ENCODE results near the gene SATB1. TPM values are rescaled to one million over a fixed set of nuclear protein-coding genes. Genes with fewer than 3 reads are reported as not detected.

SATB1 gene
- total RNA-seq, 1 experiment from 2014 or later, result 2.7 TPM

DNA sequence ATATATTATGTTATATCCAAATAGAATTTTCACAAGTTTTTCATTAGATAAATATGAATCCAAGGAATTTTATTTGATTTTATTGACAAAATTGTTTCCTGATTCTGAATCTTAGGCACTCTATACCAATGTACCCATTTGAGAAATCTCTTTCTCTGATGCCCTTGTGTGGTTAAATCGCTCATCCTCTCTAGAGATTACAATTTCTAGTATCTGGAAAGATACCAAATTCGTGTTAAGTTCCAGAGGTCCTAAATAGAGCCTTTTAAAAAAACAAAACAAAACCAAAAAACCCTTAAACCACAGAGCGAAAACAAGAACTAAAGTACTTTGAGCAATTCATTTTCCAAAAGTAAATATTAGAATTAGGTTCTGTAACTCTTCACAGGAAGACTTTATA lies 20.0 kb downstream of the SATB1 start:
- no peak overlapping the region for H3K4me3 ChIP-seq (replicated peaks in 1 of 2; ENCODE audit: low read depth in 1 of 2, low read length in 2 of 2)
- H2AFZ ChIP-seq (ENCODE audit: low read depth, low read length, poor library complexity, severe bottlenecking), result no peak overlapping the region
- peaks cover 24% of the 10 kb centered on the region; the same call in 1 of the 2 replicates for H3K27me3 ChIP-seq (ENCODE audit: insufficient read depth, low read length)
- TF ChIP-seq, protein P1, sequence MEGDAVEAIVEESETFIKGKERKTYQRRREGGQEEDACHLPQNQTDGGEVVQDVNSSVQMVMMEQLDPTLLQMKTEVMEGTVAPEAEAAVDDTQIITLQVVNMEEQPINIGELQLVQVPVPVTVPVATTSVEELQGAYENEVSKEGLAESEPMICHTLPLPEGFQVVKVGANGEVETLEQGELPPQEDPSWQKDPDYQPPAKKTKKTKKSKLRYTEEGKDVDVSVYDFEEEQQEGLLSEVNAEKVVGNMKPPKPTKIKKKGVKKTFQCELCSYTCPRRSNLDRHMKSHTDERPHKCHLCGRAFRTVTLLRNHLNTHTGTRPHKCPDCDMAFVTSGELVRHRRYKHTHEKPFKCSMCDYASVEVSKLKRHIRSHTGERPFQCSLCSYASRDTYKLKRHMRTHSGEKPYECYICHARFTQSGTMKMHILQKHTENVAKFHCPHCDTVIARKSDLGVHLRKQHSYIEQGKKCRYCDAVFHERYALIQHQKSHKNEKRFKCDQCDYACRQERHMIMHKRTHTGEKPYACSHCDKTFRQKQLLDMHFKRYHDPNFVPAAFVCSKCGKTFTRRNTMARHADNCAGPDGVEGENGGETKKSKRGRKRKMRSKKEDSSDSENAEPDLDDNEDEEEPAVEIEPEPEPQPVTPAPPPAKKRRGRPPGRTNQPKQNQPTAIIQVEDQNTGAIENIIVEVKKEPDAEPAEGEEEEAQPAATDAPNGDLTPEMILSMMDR (IDR thresholded peaks at IDR 0.05 in 2 of 3, conservative IDR thresholded peaks at IDR 0.05 in 1 of 3; ENCODE audit: borderline replicate concordance in 1 of 3, insufficient read depth in 1 of 3, low read depth in 2 of 3, low read length in 2 of 3), result no peak
- no peak for TF ChIP-seq EZH2phosphoT487 (IDR thresholded peaks at IDR 0.05; ENCODE audit: borderline replicate concordance)
- no peak for TF ChIP-seq POLR2A (IDR thresholded peaks at IDR 0.05; ENCODE audit: borderline replicate concordance, extremely low read depth, insufficient read depth, insufficient read length)
- TF ChIP-seq ZFX (IDR thresholded peaks at IDR 0.05), result no peak
- no peak for TF ChIP-seq RAD21 (IDR thresholded peaks at IDR 0.05; ENCODE audit: low read depth)
- TF ChIP-seq EZH2 (IDR thresholded peaks at IDR 0.05), result no peak
- no peak for TF ChIP-seq SP1 (IDR thresholded peaks at IDR 0.05; ENCODE audit: low read depth)
- TF ChIP-seq CEBPB (IDR thresholded peaks at IDR 0.05; ENCODE audit: low read depth), result no peak
- TF ChIP-seq, protein P2, sequence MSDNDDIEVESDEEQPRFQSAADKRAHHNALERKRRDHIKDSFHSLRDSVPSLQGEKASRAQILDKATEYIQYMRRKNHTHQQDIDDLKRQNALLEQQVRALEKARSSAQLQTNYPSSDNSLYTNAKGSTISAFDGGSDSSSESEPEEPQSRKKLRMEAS (IDR thresholded peaks at IDR 0.05), result no peak
- no peak overlapping the region for H3K4me2 ChIP-seq (ENCODE audit: low read length)
- no peaks in the 10 kb centered on the region for H3K4me1 ChIP-seq (ENCODE audit: control insufficient read depth in 1 of 2, insufficient read depth in 2 of 2, low read length in 2 of 2)
- intact Hi-C loops (cut with micrococcal nuclease), result no loop called here
- no peaks in the 10 kb centered on the region for H3K9me3 ChIP-seq (ENCODE audit: control insufficient read depth in 1 of 2, insufficient read depth in 1 of 2, low read depth in 1 of 2, low read length in 2 of 2)
- H3K27ac ChIP-seq (ENCODE audit: low read depth, low read length), result no peak overlapping the region
- no peaks in the 10 kb centered on the region for H3K36me3 ChIP-seq (ENCODE audit: control insufficient read depth in 1 of 2, insufficient read depth in 2 of 2, low read length in 2 of 2)
- ChIA-PET RAD21 (ENCODE audit: low non-redundant PET in 1 of 2, low total read pairs in 2 of 2, uncharacterized antibody in 2 of 2, unreplicated experiment in 2 of 2) (no interaction called here), CTCF (no interaction called here), POLR2A (no interaction called here)
- no peaks in the 10 kb centered on the region for H4K20me1 ChIP-seq (ENCODE audit: insufficient read depth)
- H3K9ac ChIP-seq (ENCODE audit: low read length), result no peak overlapping the region
- ATAC-seq, result no peak
- BruUV-seq (replicated peaks), result no TSS peak
- no peaks in the 10 kb centered on the region for H3K9me2 ChIP-seq (ENCODE audit: insufficient read depth)
- no peak for DNase-seq (ENCODE audit: low read depth, low spot score)
- no peaks in the 10 kb centered on the region for H3K79me2 ChIP-seq (ENCODE audit: insufficient read depth, low read length)

DNA sequence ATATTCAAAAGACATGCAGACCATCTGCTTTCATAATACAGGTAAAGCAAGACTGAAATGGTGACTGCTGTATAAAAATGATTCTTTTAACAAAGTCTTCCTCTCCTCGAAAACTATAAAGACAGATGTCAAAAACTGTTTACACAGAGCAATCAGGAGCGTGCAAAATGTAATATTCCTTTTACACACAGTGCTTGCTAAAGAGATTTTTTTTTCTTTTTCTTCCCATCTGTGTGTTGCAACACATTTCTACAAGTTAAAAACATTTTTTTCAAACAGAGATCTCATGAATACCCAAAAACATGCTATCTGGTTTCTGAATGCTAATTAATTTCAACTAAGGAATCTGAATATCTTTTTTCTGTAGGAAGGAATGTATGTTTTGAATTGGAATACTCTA lies 22.1 kb downstream of the SATB1 start:
- intact Hi-C loops (cut with micrococcal nuclease), result no loop called here
- no peaks in the 10 kb centered on the region for H3K9me2 ChIP-seq (ENCODE audit: insufficient read depth)
- RAD21 ChIA-PET (ENCODE audit: low non-redundant PET in 1 of 2, low total read pairs in 2 of 2, uncharacterized antibody in 2 of 2, unreplicated experiment in 2 of 2), result no interaction called here
- H3K27me3 ChIP-seq (ENCODE audit: insufficient read depth, low read length), result peaks cover 24% of the 10 kb centered on the region; the same call in 1 of the 2 replicates
- no peaks in the 10 kb centered on the region for H4K20me1 ChIP-seq (ENCODE audit: insufficient read depth)
- DNase-seq (ENCODE audit: low read depth, low spot score) (no peak), ATAC-seq (no peak)
- H3K4me2 ChIP-seq (ENCODE audit: low read length), result no peak overlapping the region
- no peak overlapping the region for H3K4me3 ChIP-seq (replicated peaks in 1 of 2; ENCODE audit: low read depth in 1 of 2, low read length in 2 of 2)
- BruUV-seq (replicated peaks), result no TSS peak
- no peak overlapping the region for H3K27ac ChIP-seq (ENCODE audit: low read depth, low read length)
- H2AFZ ChIP-seq (ENCODE audit: low read depth, low read length, poor library complexity, severe bottlenecking), result no peak overlapping the region
- no peak overlapping the region for H3K9ac ChIP-seq (ENCODE audit: low read length)
- CTCF ChIA-PET, result no interaction called here
- H3K4me1 ChIP-seq (ENCODE audit: control insufficient read depth in 1 of 2, insufficient read depth in 2 of 2, low read length in 2 of 2), result no peaks in the 10 kb centered on the region
- TF ChIP-seq SRF (IDR thresholded peaks at IDR 0.05; ENCODE audit: low read depth) (no peak), SIN3A (IDR thresholded peaks at IDR 0.05; ENCODE audit: low read depth) (no peak), ELF1 (IDR thresholded peaks at IDR 0.05; ENCODE audit: borderline replicate concordance, low read depth) (no peak), CBX3 (IDR thresholded peaks at IDR 0.05; ENCODE audit: low read depth) (no peak), ZFX (IDR thresholded peaks at IDR 0.05) (no peak), SP1 (IDR thresholded peaks at IDR 0.05; ENCODE audit: low read depth) (no peak), ZNF274 (IDR thresholded peaks at IDR 0.05; ENCODE audit: low read depth, low read length) (no peak)
- TF ChIP-seq, protein P3, sequence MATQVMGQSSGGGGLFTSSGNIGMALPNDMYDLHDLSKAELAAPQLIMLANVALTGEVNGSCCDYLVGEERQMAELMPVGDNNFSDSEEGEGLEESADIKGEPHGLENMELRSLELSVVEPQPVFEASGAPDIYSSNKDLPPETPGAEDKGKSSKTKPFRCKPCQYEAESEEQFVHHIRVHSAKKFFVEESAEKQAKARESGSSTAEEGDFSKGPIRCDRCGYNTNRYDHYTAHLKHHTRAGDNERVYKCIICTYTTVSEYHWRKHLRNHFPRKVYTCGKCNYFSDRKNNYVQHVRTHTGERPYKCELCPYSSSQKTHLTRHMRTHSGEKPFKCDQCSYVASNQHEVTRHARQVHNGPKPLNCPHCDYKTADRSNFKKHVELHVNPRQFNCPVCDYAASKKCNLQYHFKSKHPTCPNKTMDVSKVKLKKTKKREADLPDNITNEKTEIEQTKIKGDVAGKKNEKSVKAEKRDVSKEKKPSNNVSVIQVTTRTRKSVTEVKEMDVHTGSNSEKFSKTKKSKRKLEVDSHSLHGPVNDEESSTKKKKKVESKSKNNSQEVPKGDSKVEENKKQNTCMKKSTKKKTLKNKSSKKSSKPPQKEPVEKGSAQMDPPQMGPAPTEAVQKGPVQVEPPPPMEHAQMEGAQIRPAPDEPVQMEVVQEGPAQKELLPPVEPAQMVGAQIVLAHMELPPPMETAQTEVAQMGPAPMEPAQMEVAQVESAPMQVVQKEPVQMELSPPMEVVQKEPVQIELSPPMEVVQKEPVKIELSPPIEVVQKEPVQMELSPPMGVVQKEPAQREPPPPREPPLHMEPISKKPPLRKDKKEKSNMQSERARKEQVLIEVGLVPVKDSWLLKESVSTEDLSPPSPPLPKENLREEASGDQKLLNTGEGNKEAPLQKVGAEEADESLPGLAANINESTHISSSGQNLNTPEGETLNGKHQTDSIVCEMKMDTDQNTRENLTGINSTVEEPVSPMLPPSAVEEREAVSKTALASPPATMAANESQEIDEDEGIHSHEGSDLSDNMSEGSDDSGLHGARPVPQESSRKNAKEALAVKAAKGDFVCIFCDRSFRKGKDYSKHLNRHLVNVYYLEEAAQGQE (IDR thresholded peaks at IDR 0.05; ENCODE audit: low read depth), result no peak
- H3K9me3 ChIP-seq (ENCODE audit: control insufficient read depth in 1 of 2, insufficient read depth in 1 of 2, low read depth in 1 of 2, low read length in 2 of 2), result no peaks in the 10 kb centered on the region
- H3K79me2 ChIP-seq (ENCODE audit: insufficient read depth, low read length), result no peaks in the 10 kb centered on the region
- POLR2A ChIA-PET, result no interaction called here
- no peaks in the 10 kb centered on the region for H3K36me3 ChIP-seq (ENCODE audit: control insufficient read depth in 1 of 2, insufficient read depth in 2 of 2, low read length in 2 of 2)
